HCT116 (cell line): ENCODE measurements around the gene USP17L30.
"Not testable (repeated sequence)": the region's sequence is repeated elsewhere in the genome, so short reads cannot be mapped to it uniquely, and the experiment has no call there.

Experiments
- CTCF ChIP-seq, 3 experiments: fragments of 200-600 bp in 1 of 3; sonication (generic) in 1 of 3; IDR thresholded peaks in 2 of 3; conservative IDR thresholded peaks in 1 of 3; 2 replicates each; pipeline ENCODE4 v1.5.1; 2012 to 2017; ENCODE audit warnings: low read depth in 2 of 3, low read length in 2 of 3, antibody characterized with exemption in 1 of 3, borderline replicate concordance in 1 of 3, control low read depth in 1 of 3, mild to moderate bottlenecking in 1 of 3, mixed read lengths in 1 of 3, mixed run types in 1 of 3, moderate library complexity in 1 of 3; ENCODE audit not compliant: insufficient read depth in 1 of 3
- EZH2 ChIP-seq: fragments of 200-600 bp; sonication (generic); IDR thresholded peaks from 2 replicates; pipeline ENCODE4 v1.6.1; 2017; ENCODE audit warnings: antibody characterized with exemption, mixed run types
- REST ChIP-seq: IDR thresholded peaks from 2 replicates; pipeline ENCODE4 v1.6.1; 2012; ENCODE audit warnings: low read depth

GRCh38 chr4:9334358-9334757 is 28.6 kb upstream of the USP17L30 start, which contains the start of gene USP17L26:
- TF ChIP-seq CTCF (IDR thresholded peaks at IDR 0.05 in 2 of 3, conservative IDR thresholded peaks at IDR 0.05 in 1 of 3; ENCODE audit: borderline replicate concordance in 1 of 3, insufficient read depth in 1 of 3, low read depth in 2 of 3, low read length in 2 of 3); EZH2; REST: not testable (repeated sequence)
